SW480 (cell line): Measurements from ENCODE around the gene FCN2.

Source experiments
- DNase-seq: peaks from one replicate; pipeline ENCODE4 v3.0.0-alpha.2; 2016; ENCODE audit warnings: low spot score

FCN2 gene

DNA sequence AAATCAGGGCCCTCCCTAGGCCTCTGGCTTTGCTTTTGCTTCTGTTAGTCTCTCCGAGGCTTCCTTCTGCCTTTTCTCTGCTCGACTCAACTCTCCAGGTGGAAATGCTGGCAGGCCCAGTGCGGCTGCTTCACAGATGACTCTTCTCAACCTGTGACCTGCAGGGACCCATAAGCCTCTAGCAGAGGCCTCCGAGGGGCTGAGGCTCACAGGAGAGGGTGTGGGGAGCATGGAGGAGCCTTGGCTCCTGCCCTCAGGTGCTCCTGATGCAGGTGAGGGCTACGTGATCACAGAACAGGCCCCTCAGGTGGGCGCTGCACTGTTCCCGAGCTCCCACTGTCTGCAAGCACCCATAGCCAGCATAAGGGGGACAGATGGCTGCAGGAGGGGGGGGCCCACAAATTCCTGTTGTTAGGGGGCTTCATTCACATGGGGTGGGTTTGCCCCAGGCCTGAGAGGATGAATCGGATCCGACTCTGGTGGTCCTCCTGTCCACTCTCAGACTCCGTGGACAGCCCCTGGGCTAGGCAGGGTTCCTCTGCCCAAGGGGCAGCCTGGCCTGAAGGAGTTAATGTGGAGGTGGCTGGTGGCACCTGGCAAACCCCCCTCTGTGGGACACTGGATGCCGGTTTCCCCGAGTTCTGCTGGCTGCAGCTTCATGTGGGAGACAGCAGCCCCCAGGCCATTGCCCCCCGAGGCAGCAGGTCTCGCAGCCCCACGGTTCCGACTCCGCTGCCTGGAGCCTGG, 10.9 kb upstream of the FCN2 start:
- DNase-seq = no peak

DNA sequence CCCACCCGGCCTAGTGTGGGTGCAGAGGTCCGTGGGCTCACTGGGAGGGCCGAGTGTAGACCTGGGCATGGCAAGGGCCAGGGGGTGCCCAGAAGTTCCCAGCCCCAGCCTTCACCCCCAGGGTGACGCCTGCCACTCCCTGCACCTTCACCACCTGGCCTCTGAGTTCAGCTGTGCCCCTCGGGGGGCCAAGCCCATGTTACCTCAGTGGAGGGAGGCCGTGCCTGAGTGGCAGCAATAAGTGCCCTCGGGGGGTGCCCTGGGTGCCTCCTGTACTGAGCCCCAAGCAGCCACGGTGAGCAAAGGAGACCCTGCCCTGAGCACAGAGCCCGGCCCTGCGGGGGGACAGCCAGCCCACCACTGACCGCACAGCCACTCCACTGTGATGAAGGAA, 10.3 kb upstream of the FCN2 start:
- no peak for DNase-seq

DNA sequence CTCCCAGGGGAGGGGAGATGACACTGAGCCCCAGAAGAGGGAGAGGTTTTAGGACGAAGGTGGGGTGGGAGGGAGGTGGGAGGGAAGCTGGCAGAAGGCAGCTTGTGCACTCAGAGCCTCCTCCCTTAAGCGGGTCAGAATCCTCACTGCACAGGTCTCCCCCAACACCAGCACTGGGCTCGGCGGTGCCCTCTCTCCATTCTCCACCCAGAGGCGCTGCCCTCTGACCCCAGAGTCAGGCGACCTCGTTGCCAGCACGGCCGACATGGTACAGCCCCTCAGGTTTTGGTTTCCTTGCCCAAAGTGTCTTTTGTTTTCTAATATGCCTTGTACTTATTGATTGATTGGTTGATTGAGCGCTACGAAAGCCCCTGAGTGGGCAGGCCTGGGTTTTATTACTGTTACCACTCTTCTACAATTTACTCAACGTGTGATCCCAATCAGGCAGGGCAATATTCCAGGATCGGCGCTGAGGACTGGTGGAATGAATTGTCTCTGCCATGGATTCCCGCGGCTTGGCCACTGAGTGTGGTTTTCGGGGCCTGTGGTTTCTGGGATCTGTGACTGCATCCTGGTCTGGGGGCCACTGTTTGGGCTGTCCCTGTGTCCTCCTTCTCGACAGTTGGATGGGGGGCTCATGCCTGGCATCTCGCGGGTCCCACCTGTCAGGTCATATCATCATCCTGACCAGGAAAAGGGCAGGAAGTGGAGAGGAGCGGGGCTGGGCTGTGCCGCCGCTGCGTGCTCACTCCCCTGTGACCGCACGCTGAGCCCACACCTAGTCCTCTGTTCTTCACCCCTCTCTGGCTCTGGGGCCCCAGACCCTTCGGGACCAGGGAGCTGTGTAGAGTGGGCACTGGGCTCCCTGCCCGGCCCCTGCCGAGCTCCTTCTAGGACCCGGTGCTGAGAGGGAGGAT, 9.6 kb upstream of the FCN2 start:
- no peak for DNase-seq

DNA sequence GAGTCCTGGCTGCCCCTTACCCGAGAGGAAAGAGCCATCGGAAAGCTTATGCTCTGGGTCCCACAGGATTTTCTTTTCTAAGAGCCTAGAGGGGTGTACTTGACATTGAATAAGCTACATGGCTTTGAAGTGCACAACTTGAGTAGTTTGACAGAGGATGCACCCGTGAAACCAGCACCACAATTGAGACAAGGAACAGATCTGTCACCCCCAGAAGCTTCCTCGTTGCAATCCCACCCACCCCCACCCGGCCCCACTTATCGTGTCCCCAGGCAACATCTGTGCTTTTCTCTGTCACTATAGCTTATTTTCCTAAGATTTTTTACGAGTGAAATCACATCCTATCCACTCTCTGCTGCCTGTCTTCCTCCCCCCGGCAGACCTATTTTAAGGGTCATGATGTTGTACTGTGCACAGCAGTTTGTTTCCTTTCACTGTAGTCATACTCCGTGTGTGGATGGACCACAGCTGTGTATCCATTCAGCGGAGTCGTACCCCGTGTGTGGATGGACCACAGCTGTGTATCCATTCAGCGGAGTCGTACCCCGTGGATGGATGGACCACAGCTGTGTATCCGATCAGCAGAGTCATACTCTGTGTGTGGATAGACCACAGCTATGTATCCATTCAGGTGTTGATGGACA, 8.8 kb upstream of the FCN2 start:
- DNase-seq = no peak

DNA sequence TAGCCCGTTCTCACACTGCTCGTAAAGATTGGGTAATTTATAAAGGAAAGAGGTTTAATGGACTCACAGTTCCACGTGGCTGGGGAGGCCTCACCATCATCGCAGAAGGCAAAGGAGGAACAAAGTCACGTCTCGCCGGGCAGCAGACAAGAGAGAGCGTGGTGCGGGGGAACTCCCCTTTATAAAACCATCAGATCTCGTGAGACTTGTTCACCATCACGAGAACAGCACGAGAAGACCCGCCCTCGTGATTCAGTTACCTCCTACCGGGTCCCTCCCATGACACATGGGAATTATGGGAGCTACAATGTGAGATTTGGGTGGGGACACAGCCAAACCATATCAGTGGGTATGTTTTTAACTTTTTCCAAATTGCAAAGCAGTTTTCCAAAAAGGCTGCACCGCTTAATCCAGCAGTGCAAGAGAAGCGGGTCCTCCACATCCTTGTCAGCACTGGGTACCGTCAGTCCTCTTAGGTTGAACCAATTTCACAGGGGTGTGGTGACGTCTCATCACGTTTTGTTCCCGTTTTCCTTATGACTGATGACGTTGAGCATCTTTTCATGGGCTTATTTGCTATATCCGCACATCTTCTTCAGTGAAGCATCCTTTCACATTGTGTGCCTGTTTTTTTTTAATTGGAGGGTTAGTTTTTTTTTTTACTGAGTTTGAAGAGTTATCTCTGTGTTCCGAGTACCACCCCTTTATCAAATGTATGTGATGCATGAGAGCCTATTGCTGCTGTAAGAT, 8.0 kb upstream of the FCN2 start:
- no peak for DNase-seq

DNA sequence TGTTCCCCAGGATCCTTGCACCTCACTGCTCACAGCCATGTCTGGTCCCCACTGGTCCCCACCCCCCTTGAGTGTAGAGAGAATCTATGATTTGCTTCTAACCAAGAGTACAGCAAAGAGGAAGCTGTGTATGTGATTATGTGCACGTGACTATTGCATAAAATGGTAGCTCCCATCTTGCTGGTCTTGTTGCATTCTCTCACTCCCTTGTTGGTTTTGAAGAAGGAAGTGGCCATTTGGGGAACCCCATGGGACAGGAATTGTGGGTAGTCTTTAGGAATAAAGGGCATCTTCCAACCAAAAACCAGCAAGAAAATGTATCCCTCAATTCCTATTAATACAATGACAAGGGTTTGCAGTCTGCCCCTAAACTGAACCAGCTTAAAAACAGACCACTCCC, 5.2 kb upstream of the FCN2 start:
- no peak for DNase-seq

DNA sequence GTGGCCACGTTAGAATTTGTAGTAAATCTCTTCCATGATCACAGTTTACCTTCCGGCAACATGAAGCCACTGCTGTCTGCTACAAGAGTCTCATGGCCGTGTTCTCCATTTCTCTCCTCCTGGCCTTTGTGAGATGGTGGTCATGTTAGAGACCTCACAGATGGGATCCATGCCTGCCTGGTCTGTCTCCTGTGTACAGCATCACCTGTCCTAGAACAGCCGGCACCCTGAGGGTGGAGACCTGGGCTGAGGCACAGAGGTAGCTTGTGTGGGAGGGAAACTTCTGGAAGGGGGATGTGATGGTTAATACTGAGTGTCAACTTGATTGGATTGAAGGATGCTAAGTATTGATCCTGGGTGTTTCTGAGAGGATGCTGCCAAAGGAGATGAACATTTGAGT, 3.1 kb upstream of the FCN2 start:
- DNase-seq = no peak

DNA sequence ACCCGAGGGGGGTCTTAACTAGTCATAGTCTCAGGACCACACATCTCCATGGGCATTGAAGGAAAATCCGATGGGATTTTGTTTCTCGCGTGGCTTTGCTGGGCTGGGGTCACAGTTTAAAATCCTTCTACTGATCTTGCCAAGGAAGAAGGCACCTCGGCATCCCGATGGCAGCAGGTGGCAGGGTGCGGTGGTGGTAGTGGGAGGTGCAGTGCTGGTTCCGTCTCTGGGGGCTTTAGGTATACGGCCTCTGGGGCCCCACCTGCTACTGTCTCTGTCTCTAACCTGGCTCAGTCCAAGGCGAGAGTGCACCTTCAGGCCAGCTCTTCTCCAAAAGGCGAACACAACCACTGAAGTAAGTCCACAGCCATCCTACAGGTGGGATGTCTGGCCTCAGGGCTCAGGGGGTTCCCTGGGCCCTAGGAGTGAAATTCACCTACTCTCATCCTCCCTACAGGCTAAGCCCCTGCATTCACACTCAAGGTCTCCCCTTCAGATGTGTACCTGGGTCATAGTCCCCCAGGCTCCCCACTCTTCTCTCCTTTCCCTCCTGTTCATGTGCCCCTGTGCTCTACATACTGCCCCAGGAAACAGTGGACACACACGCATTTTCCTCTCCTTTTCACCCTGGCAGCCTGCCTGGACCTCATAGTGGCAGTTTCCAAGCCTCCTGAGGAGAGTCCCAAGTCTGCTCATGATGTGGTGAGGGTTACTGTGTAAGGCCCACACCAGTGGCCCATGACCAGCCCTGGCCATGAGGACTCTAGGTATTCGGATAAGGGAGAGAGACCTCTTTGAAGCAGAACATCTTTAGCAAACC, 736 bp upstream of the FCN2 start:
- DNase-seq = no peak

DNA sequence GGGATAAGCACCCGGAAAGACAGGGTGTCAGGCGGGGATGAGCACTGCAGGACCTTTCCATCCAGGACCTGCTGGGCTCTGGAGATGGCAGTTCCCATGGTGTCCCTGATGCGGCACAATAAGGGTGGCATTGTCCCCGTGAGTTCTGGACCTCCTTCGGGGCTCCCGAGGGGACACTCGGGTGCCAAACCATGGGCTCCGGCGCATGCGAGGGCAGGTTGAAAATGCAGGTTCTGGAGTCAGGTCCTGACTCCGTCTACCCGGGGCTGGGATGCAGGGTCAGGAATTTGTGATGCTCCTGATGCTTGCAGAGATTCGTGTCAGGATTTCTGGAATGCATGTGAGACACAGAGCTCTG, 682 bp downstream of the FCN2 start:
- DNase-seq = no peak

DNA sequence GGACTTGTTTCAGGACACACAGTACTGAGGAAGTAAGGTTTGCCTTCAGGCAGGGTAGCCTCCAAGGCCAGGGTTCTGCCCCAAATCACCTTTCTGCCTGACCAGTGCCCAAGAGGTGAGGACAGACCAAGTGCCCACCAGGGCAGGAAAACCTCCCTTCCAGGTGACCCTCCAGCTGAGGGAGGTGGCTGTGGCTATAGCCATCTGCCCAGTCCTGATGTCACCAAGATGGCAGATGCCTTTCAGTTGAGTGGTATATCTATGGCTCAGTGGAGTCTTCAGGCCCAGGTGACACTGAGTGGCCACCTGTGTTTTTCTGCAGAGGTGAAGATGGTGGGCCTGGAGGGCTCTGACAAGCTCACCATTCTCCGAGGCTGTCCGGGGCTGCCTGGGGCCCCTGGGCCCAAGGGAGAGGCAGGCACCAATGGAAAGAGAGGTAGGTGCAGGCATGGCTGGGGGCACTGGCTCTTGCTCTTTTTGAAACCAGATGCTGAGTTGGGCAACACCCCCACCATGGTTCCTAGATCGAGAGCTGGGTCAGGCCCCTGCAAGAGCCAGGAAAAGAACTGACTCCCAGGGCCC, 1.7 kb downstream of the FCN2 start:
- DNase-seq = no peak

DNA sequence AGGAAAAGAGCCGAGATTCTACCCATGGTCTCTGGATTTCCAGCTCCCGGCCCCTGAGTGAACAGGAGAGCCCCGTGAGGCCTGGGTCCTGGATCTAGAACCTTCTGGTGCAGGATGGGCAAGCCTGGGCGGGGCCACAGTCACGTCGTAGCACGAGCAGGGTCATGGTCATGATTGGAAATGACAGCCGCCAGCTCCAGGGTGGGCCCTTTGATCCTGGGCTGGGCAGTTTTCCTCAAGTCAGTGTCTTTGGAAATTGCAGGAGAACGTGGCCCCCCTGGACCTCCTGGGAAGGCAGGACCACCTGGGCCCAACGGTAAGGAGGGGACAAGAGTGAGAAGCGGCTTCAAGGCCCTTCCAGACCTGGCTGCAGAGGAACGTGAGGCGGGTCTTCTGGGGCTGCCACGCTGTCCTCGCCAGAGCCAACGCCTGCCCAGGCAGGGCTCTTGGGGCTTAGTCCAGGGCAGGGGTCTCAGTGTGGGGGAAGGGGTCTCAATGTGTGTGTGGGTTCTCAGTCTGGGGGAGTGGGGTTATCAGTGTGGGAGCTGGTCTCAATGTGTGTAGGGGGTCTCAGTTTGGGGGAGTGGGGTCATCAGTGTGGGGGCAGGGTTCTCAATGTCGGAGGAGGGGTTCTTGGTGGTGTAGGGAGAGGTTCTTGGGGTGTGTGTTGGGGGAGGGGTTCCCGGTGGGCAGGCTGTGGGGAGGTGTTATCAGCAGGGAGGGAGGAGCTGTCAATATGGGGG, 2.6 kb downstream of the FCN2 start:
- no peak for DNase-seq

DNA sequence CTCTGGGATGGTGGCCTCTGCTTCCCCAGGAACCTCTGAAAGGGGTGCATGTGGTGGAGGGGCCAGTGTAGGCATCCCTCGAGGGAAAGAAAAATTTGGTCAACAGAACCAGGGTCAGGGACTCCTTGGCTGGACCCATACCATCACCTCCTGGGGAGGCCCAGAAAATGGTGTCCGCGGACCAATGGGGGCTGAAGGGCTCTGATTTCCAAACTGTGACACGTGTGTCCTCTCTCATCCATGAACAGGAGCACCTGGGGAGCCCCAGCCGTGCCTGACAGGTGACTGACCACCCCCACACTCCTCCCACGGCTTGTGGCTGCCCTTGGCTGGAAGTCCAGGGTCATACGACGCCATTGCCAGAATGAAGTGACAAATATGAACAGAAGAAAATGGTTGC, 3.9 kb downstream of the FCN2 start:
- DNase-seq = no peak

DNA sequence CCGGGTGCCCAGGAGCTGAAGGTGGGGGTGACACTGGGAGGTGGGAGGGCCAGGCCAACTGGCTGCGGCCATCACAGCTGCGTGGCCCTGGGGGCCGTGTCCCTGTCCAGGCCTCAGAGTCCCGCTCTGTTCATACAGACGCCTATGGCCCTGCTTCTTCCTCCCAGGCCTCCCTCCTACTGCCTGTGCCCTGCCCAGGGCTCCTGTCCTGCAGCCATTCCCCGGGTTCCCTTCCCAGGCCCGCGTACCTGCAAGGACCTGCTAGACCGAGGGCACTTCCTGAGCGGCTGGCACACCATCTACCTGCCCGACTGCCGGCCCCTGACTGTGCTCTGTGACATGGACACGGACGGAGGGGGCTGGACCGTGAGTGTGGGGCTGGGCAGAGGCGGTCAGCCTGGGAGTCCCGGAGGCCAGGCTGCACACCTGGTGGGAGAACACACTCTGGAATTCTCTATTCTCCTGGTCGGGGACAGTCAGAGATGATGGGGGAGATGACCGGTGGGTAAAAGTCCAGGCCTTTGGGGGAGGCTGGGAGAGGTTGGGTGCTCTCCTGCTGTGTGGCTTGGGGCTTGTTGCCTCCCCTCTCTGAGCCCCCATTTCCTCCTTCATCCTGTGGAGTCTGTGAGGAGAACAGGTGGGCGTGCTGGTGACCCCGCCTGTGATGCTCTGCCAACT, 4.5 kb downstream of the FCN2 start:
- DNase-seq = no peak

DNA sequence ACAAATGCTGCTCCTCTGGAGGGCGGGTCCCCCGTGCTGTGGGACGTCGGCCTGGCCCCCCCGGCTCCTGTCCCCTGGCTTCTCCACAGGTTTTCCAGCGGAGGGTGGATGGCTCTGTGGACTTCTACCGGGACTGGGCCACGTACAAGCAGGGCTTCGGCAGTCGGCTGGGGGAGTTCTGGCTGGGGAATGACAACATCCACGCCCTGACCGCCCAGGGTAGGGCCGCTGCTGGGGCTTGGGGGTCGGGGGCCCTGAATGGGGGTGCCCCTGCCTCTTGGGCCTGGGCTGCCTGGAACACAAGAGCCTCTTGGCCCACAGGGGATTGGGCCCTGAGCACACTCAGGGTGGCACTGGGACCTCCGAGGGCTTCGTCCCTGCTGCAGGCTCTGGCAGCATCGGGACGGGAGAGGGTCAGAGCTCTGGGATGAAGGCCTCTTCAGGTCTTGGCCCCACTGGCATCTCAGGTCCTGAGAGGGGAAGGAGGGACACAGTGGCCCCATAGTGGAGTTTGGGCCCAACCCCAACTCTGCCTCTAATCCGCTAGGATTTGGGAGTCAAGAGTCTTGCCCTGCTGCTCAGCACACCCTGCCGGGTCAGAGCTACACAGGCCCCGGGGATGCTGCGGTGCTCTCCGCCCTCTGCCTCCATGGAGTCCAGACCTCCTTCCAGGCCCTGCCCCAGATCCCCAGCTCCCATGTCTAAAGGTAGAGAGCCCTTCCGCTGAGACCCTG, 5.2 kb downstream of the FCN2 start:
- no peak for DNase-seq

DNA sequence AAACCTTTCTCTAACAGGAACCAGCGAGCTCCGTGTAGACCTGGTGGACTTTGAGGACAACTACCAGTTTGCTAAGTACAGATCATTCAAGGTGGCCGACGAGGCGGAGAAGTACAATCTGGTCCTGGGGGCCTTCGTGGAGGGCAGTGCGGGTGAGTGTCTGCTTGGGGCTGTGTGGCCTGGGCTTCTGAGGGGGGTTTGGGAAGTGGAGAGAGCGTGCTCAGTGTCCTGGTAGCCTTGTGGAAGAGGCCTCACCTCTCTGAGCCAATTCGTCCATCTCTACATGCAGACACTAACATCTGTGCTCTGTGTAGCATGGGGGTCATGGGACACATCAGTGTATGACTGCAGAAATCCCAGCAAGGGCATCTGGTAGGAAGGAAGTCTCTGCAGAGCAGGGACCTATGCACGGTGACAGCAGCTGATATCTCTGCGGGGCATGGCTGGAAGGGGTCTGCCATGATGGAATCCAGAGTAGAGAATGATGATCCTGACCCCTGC, 5.9 kb downstream of the FCN2 start:
- DNase-seq = no peak

DNA sequence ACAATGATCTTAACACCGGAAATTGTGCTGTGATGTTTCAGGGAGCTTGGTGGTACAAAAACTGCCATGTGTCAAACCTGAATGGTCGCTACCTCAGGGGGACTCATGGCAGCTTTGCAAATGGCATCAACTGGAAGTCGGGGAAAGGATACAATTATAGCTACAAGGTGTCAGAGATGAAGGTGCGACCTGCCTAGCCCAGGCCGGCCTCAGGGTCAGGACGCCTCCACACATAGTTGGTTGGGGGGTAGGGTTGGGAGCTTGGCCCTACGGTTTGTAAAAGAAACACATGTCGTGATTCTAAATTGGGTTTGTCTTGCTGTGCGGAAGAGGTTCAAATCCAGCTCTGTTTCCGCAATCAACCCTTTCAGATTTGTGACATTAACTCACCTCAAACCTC, 6.6 kb downstream of the FCN2 start:
- DNase-seq = no peak

DNA sequence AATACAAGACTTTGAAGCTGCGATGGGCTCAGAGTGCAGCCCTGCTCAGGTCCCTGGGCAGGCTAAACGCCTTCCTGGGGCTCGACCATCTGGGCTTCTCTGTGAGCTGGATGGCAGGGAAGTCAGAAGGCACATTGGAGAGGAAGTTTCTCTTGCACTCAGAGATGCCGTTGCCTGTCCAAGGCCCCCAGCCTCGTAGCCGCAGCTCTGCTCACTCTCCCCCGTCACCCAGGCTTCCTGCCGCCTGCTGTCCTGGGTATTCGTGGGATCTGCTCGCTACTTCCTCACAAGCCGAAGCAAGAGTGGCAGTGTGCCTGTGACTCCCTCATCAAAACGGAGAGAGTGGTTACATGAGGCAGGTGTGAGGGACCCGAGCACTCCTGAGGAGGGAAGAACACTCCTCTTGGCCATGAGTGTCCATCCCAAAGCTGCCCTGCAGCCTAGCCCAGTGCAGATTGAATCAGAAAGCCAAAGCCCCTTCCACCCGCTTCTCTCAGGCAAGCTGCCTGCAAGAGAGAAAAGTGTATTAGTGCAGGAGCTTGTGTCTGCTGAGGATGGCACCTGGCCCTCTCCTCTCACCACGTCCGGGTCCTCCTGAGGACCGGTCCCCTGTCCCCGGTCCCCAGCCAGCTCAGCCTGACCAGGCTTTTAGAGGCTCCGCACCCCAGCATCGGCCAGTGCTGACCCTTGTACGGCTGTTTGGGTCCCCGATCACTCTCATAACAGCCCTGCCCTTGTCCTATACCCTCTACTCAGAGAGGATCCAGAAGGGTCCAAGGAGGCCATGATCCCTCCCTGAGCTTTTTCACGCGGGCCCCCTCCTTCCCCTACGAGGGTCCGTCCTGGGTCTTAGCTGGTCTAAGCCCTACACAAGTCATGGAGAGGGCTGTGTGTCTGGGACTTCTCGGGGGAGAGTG, 7.3 kb downstream of the FCN2 start:
- no peak for DNase-seq
